ENCODE data around the gene TLE4.

DNA sequence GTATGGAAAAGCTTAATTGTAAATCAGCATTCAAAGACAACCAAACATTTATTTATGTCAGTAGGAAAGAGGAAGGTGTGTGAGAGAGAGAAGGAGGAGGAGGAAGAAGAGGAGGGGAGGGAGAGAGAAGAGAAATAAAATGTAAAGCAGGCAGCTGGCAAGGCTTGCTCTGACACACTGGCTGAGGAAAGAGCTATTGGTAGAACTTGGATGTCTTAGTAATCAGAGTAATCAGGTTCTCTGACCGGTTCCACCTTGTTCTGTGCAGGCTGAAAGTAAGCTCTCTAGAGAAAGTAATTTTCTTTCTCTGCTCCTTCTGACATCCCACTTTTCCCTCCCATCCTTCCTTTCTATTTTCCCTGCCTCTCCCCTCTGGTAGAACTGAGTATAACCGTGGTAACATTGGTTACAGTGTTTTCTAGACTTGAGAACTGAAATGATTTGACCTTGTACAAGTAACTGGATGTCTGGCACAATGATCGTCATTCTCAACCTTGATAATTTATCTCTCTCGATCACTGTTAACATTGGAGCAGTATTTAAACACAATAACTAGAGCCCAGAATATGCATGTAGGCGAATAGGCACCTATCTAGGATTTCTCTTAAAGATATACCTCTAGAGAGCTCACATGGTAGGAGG, 33.3 kb downstream of the TLE4 start:
- TF ChIP-seq, protein P1, sequence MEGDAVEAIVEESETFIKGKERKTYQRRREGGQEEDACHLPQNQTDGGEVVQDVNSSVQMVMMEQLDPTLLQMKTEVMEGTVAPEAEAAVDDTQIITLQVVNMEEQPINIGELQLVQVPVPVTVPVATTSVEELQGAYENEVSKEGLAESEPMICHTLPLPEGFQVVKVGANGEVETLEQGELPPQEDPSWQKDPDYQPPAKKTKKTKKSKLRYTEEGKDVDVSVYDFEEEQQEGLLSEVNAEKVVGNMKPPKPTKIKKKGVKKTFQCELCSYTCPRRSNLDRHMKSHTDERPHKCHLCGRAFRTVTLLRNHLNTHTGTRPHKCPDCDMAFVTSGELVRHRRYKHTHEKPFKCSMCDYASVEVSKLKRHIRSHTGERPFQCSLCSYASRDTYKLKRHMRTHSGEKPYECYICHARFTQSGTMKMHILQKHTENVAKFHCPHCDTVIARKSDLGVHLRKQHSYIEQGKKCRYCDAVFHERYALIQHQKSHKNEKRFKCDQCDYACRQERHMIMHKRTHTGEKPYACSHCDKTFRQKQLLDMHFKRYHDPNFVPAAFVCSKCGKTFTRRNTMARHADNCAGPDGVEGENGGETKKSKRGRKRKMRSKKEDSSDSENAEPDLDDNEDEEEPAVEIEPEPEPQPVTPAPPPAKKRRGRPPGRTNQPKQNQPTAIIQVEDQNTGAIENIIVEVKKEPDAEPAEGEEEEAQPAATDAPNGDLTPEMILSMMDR (IDR thresholded peaks at IDR 0.05; ENCODE audit: low read depth, low read length, poor library complexity, severe bottlenecking): no peak
- TF ChIP-seq EZH2phosphoT487 (IDR thresholded peaks at IDR 0.05; ENCODE audit: borderline replicate concordance, low read length): no peak

All from DOHH2 (cell line).